Measurements from ENCODE around the gene ARF1. TPM values are rescaled to one million over a fixed set of nuclear protein-coding genes. Genes with fewer than 3 reads are reported as not detected.
A peak's percentile ranks its signal among the peaks of the same experiment; 100 is the strongest.
"Not testable (repeated sequence)": the region's sequence is repeated elsewhere in the genome, so short reads cannot be mapped to it uniquely, and the experiment has no call there.

ARF1 gene
- total RNA-seq, 2 donors from 2014 or later = 478 to 512 TPM

DNA sequence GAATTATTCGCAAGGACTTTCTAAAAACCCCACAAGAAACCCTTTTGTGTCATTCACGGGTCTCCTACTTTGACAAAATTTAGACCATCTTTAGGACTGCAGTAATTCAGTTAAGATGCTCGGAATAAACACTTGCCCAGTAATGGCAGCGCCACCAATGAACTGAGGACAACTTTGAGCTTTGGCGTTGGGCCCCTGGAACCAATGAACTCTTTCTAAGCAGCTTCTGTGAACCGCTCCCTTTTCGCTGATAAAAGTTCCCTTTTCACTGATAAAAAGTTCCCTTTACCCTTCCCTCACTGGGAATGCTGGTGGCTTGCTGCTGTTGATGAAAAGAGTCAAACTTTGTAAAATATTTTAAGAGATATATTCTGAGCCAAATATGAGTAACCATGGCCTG is 28.0 kb downstream of the ARF1 start:
- Histone ChIP-seq H3K4me1 (replicated peaks) (peaks cover 3% of the 10 kb centered on the region), H3K9me3 (no peaks in the 10 kb centered on the region), H3K27ac (peak overlapping the region in 1 of 2 donors; percentile 93), H3K36me3 (no peaks in the 10 kb centered on the region), H3K4me3 (no peak overlapping the region), H3K27me3 (replicated peaks; ENCODE audit: insufficient read depth) (no peaks in the 10 kb centered on the region)
- TF ChIP-seq POLR2A (IDR thresholded peaks at IDR 0.05) (no peak), POLR2AphosphoS5 (IDR thresholded peaks at IDR 0.05) (no peak)
- TF ChIP-seq, protein P1, sequence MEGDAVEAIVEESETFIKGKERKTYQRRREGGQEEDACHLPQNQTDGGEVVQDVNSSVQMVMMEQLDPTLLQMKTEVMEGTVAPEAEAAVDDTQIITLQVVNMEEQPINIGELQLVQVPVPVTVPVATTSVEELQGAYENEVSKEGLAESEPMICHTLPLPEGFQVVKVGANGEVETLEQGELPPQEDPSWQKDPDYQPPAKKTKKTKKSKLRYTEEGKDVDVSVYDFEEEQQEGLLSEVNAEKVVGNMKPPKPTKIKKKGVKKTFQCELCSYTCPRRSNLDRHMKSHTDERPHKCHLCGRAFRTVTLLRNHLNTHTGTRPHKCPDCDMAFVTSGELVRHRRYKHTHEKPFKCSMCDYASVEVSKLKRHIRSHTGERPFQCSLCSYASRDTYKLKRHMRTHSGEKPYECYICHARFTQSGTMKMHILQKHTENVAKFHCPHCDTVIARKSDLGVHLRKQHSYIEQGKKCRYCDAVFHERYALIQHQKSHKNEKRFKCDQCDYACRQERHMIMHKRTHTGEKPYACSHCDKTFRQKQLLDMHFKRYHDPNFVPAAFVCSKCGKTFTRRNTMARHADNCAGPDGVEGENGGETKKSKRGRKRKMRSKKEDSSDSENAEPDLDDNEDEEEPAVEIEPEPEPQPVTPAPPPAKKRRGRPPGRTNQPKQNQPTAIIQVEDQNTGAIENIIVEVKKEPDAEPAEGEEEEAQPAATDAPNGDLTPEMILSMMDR (IDR thresholded peaks at IDR 0.05) = no peak
- WGBS = 94% methylated on average over 7 of the region's 7 CpGs
- intact Hi-C loops (cut with DNase I) = no loop called here
- no peak for DNase-seq (ENCODE audit: low spot score)

DNA sequence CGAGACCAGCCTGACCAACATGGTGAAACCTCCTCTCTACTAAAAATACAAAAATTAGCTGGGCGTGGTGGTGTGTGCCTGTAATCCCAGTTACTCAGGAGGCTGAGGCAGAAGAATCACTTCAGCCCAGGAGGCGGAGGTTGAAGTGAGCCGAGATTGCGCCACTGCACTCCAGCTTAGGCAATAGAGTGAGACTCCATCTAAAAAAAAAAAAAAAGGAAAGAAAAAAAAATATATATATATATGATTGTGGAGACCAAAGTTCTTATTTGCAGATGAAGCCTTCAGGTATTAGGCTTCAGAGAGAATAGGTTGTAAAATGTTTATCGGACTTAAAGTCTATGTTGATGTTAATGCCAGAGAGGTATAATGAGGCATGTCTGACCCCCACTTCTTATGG is 28.8 kb downstream of the ARF1 start:
- intact Hi-C loops (cut with DNase I); H3K27ac ChIP-seq; H3K27me3 ChIP-seq (replicated peaks; ENCODE audit: insufficient read depth); H3K4me1 ChIP-seq (replicated peaks); DNase-seq (ENCODE audit: low spot score); H3K9me3 ChIP-seq; H3K36me3 ChIP-seq; H3K4me3 ChIP-seq: not testable (repeated sequence)
- WGBS = 91% methylated on average over 6 of the region's 6 CpGs

DNA sequence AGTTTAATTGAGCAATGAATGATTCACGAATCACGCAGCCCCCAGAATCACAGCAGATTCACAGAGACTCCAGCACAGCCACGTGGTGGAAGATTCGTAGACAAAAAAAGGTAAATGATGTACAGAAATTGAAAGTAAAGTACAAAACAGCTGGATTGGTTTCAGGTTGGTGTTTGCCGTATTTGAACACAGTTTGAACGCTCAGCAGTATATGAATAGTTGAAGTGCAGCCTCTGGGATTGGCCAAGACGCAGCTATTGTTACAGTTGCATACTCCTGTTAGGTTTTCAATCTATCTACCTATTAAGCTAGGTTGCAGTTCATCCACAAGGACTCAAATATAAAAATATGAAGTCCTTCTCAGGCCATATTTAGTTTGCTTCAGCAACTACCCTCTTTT is 29.7 kb downstream of the ARF1 start:
- TF ChIP-seq, protein P1 (IDR thresholded peaks at IDR 0.05) = no peak
- TF ChIP-seq POLR2AphosphoS5 (IDR thresholded peaks at IDR 0.05) = no peak
- TF ChIP-seq POLR2A (IDR thresholded peaks at IDR 0.05) = no peak
- intact Hi-C loops (cut with DNase I) = no loop called here

DNA sequence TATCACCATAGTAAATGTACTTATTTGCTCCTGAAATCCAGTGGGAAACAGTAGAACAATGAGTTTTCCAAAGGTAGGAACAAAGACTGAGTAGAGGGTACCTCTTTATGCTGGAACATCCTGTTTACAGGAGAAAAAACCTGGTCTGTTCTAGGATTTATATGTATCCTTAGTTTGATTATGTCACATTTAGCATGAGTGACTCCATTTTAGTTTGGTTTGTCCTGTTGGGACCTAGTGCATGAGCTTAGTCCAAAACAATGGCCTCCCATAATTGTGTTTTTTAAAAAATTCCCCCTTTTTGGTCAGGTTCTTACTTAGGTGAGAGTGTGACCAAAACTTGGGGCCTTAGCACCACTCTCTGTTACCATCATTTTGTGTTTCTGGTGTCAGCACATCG is 30.1 kb downstream of the ARF1 start:
- intact Hi-C loops (cut with DNase I) = no loop called here
- WGBS = 97% methylated on average over 1 of the region's 1 CpG
- no peak for TF ChIP-seq POLR2AphosphoS5 (IDR thresholded peaks at IDR 0.05)
- TF ChIP-seq POLR2A (IDR thresholded peaks at IDR 0.05) = no peak
- TF ChIP-seq, protein P1 (IDR thresholded peaks at IDR 0.05) = no peak
- H3K27ac ChIP-seq = no peak overlapping the region
- H3K27me3 ChIP-seq (replicated peaks; ENCODE audit: insufficient read depth) = no peaks in the 10 kb centered on the region
- no peak for DNase-seq (ENCODE audit: low spot score)
- no peaks in the 10 kb centered on the region for H3K36me3 ChIP-seq
- no peaks in the 10 kb centered on the region for H3K9me3 ChIP-seq
- H3K4me3 ChIP-seq = no peak overlapping the region
- H3K4me1 ChIP-seq (replicated peaks) = peaks cover 3% of the 10 kb centered on the region

More for the DNA sequence above, 29.7 kb downstream of the ARF1 start:
- H3K27ac ChIP-seq = no peak overlapping the region
- no peak for DNase-seq (ENCODE audit: low spot score)
- H3K27me3 ChIP-seq (replicated peaks; ENCODE audit: insufficient read depth) = no peaks in the 10 kb centered on the region
- H3K4me1 ChIP-seq (replicated peaks) = peaks cover 3% of the 10 kb centered on the region
- H3K36me3 ChIP-seq = no peaks in the 10 kb centered on the region
- 87% methylated on average over 7 of the region's 7 CpGs for WGBS
- H3K4me3 ChIP-seq = no peak overlapping the region
- no peaks in the 10 kb centered on the region for H3K9me3 ChIP-seq

DNA sequence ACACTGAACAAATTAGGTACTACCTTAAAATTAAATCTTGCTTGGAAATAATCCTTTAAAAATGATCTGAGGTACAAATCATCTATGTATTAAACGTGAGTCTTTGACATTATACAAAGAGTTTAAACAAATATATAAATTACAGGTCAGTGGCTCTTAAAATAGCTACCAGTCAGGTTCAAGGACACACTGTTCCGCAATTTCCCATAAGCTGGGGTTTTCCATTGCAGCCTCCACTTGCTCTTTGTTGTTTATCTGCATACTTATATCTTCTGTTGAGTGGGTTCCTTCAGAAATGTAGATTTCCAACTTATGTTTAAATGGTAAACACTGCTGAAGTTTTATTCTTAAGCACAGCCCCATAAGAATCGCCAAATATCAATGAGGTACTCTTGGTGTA is 32.3 kb downstream of the ARF1 start:
- WGBS = 53% methylated on average over 3 of the region's 3 CpGs
- no peaks in the 10 kb centered on the region for H3K9me3 ChIP-seq
- no peak overlapping the region for H3K4me3 ChIP-seq
- no peak for TF ChIP-seq POLR2A (IDR thresholded peaks at IDR 0.05)
- TF ChIP-seq, protein P1 (IDR thresholded peaks at IDR 0.05) = no peak
- peak; percentile 17 for TF ChIP-seq POLR2AphosphoS5 (IDR thresholded peaks at IDR 0.05)
- peak overlapping the region in 1 of 2 donors; percentile 2 for H3K27ac ChIP-seq
- H3K36me3 ChIP-seq = no peaks in the 10 kb centered on the region
- H3K27me3 ChIP-seq (replicated peaks; ENCODE audit: insufficient read depth) = no peaks in the 10 kb centered on the region
- intact Hi-C loops (cut with DNase I) = no loop called here
- H3K4me1 ChIP-seq (replicated peaks) = no peaks in the 10 kb centered on the region
- no peak for DNase-seq (ENCODE audit: low spot score)
